ENCODE measurements around the gene THSD1.

- TF ChIP-seq CTCF (IDR thresholded peaks at IDR 0.05 in 2 of 3, conservative IDR thresholded peaks at IDR 0.05 in 1 of 3; ENCODE audit: insufficient read depth in 2 of 3, low read depth in 1 of 3, low read length in 3 of 3) = no peak
- TF ChIP-seq PTRF (tag; IDR thresholded peaks at IDR 0.05) = no peak
- no peak for TF ChIP-seq JUND (IDR thresholded peaks at IDR 0.05; ENCODE audit: borderline replicate concordance, low read depth, low read length)
- TF ChIP-seq JUND (tag; IDR thresholded peaks at IDR 0.05; ENCODE audit: borderline replicate concordance, low read depth, low read length) = no peak
- TF ChIP-seq ATF7 (IDR thresholded peaks at IDR 0.05) = no peak
- no peak for TF ChIP-seq TSHZ1 (CRISPR knock-in tag; IDR thresholded peaks at IDR 0.05)
- TF ChIP-seq EZH2 (IDR thresholded peaks at IDR 0.05; ENCODE audit: borderline replicate concordance, low read depth, low read length) = no peak
- TF ChIP-seq ZNF584 (CRISPR knock-in tag; IDR thresholded peaks at IDR 0.05; ENCODE audit: low read depth) = no peak
- no peak for TF ChIP-seq GABPA (tag; conservative IDR thresholded peaks at IDR 0.05; ENCODE audit: low read depth)
- TF ChIP-seq BDP1 (IDR thresholded peaks at IDR 0.05; ENCODE audit: insufficient read depth, insufficient read length) = no peak
- no peak for TF ChIP-seq ZBTB11 (CRISPR knock-in tag; IDR thresholded peaks at IDR 0.05)
- no peak for TF ChIP-seq ZNF184 (CRISPR knock-in tag; IDR thresholded peaks at IDR 0.05)
- TF ChIP-seq SPI1 (IDR thresholded peaks at IDR 0.05; ENCODE audit: borderline replicate concordance, low read depth, low read length) = no peak
- no peak for TF ChIP-seq CHD2 (IDR thresholded peaks at IDR 0.05; ENCODE audit: low read depth, low read length)
Observed at GRCh38 chr13:52387721-52388120, 18.3 kb downstream of the THSD1 start.

All from K562 (cell line).